NK-92 treated with Interleukin-12 subunit alpha and Interleukin-12 subunit beta, amount 100 ng/mL, for 24 hours (cell line): ENCODE measurements around the gene PTHLH.

Source experiments
- DNase-seq: peaks from one replicate; lab custom pipeline; 2025; lab: John Stamatoyannopoulos, UW

Gene PTHLH

GRCh38 chr12:27937768-27938167, 34.8 kb downstream of the PTHLH start:
- no peak for DNase-seq

DNA sequence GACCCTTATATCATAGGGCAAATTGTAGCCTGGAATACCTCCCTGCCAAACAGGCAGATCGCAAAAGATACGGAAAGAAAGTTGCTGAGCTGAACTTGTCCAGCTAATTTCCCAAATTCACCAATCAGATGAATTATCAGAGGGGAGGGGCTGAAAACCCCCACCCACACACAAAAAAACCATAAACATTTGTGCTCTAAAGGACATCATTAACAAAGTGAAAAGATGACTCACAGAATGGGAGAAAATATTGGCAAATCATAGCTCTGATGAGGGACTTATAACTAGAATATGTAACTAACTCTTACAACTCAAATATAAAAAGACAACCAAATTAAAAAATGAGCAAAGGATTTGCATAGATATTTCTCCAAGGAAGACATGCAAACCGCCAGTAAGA, 36.3 kb downstream of the PTHLH start:
- no peak for DNase-seq

DNA sequence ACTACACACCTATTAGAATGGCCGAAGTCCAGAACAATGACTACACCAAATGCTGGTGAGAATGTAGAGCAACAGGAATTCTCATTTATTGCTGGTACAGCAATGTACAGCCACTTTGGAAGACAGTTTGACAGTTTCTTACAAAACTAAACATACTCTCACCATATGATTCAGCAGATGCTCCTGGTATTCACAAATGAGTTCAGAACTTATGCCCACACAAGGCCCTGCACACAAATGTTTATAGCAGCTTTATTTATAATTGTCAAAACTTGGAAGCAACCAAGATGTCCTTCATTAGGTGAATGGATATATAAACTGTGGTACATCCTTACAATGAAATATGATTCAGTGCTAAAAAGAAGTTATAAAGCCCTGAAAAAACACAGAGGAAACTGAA, 38.3 kb downstream of the PTHLH start:
- DNase-seq = no peak

DNA sequence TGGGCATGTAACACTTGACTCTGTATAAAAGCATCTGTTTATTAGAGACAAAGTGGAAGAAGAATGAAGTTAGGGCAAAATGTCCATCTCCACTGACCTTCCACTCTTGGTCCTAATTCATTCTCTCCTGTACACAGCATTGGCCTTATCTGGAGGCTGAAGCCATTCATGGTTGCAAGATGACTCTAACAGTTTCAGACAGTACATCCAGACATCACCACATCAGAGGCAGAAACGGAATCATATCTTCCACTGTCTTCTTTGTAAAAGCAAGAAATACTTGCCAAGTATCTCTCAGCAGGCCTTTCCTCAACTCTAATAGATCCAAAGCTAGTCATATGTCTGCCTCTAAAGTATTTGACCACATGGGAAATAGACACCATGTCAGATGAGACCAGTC, 41.1 kb downstream of the PTHLH start:
- no peak for DNase-seq

DNA sequence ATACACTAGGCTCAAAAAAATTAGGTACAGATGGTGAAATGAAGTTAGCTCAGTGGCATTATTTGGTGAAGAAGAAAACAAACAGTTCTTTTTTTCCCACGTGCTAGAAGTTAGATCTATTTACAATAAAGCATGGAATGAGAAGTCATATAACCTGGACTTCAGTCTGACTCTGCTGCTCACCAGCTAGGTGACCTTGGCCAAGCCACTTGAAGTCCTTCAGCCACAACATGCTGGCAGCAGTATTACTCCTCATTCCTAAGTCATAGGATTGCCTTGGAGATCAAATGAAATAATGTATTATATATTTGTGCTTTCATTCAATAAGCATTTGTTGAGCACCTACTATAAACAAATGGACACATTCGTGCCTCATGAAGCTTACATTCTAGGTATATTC, 45.2 kb downstream of the PTHLH start:
- no peak for DNase-seq

GRCh38 chr12:27924350-27925135, 48.0 kb downstream of the PTHLH start:
- DNase-seq = no peak

DNA sequence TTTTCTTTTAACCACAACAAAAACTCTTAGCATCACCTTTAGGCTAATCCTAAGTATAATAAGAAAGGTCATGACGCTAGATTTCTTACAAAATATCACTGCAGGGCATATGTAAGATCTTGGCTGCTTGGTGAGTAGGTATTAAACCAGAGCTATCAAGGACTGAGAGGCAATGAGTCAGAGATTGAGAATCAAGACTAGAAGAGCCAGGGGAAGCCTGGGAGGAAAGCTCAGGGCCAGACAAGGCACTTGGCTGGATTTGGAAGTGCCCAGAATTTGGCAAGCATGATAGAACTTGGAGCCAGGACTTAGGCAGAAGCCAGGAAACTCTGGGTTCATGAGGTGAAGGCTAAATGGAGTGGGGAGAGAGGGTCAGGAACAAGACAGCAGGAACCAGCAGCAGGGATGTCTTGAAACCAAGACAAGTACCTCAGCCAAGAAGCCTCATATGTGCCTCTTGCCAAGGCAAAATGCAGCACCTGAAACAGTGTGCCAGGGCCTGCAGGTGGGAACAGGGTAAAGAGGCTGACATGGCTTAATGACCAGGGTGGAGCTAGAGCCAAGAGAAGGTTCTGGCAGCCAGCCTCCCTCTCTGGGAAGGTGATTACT, 49.9 kb downstream of the PTHLH start:
- DNase-seq = no peak

GRCh38 chr12:27919671-27920235, 52.8 kb downstream of the PTHLH start:
- no peak for DNase-seq

- DNase-seq = no peak
These were observed 57.0 kb downstream of the PTHLH start for GRCh38 chr12:27915536-27915935.

DNA sequence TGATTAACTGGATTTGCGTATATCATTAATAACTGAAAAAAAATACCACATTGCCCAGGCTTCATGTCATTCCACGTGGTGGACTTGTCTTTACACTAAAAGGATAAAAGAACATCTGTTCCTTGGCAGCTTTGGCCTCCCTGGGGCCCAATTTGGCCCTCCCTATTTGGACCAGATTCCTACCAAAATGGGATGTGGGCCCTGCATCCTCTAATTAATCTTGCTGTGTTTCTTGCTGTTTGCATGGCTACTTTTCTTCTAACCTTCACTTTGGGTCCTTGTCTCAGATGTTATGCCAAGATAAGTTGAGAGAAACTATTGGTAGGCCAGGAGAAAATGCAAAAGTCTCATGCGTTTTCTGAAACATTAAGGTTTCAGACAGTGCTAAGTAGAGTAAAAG, 57.5 kb downstream of the PTHLH start:
- DNase-seq = no peak

GRCh38 chr12:27913999-27914614, 58.4 kb downstream of the PTHLH start:
- DNase-seq = no peak

DNA sequence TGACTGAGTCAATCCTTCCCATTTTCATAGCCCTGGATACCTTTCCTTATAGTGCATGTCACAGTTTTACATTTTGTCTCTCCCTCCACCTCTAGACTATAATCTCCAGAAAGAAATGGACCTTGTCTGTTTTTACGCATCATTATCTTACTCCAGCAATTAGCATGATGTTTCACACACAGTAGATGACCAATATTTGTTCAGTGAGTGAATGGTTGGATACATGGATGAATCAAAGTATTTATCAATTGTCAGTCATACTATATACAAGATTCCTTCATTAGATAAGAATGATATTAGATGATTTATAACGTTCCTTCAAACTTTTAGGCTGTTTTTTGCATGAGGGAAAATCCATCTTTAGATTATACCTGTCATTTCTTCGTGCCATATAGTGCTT, 61.1 kb downstream of the PTHLH start:
- no peak for DNase-seq
